Kidney (tissue), 2 donors: Measurements from ENCODE around the gene KIAA1191. TPM values are rescaled to one million over a fixed set of nuclear protein-coding genes. Genes with fewer than 3 reads are reported as not detected.

Experiments
- microRNA-seq: library from miRNA; unstranded; fragments of <30 nt; microRNA quantifications from one replicate; pipeline ENCODE4 v1.2.0, GENCODE V29; 2020
- polyA plus RNA-seq: library from polyadenylated mRNA; stranded (reverse); fragments of 350-450 nt; fragmentation: Illumina TruSeq; extraction: RNeasy Lipid Tissue Mini Kit (QIAGEN cat#74804); gene quantifications from one replicate; pipeline ENCODE4 v1.2.3, GENCODE V29; 2014; ENCODE audit warnings: low read depth, low replicate concordance; ENCODE audit not compliant: insufficient read depth
- total RNA-seq: library from RNA; stranded (reverse); fragmentation: NEBNext Ultra II Directional; extraction: Animal tissue kit (Norgen Biotek cat#: 25700); gene quantifications from one replicate; pipeline ENCODE4 v1.2.1, GENCODE V29; 2021
- donor health status: DM: yes; HTN: yes; CAD: no.

Gene KIAA1191
- total and polyA plus RNA-seq, 2 donors from 2014 or later, result 109 to 208 TPM

Small RNA genes lying within 50 kb of the gene (microRNA-seq; reads per million reads assigned to microRNA genes)
- gene MIR1271, result 12.2 reads per million, percentile 24 among the genes with 10 or more reads in this experiment

Other genes with a start within 250 kb of the KIAA1191 start
- 10.0 TPM for gene SIMC1, start 123.3 kb downstream of the KIAA1191 start, total RNA-seq
- 4.1 TPM for gene SIMC1, start 123.3 kb downstream of the KIAA1191 start, polyA plus RNA-seq
- gene ARL10, start 3.7 kb upstream of the KIAA1191 start, total RNA-seq, result 6.2 TPM
- gene ARL10, start 3.7 kb upstream of the KIAA1191 start, polyA plus RNA-seq, result 2.9 TPM
- 18.1 TPM for gene NOP16, start 26.8 kb upstream of the KIAA1191 start, total RNA-seq
- gene NOP16, start 26.8 kb upstream of the KIAA1191 start, polyA plus RNA-seq, result 32.1 TPM
- 105 TPM for gene HIGD2A, start 27.0 kb upstream of the KIAA1191 start, total RNA-seq
- gene HIGD2A, start 27.0 kb upstream of the KIAA1191 start, polyA plus RNA-seq, result 344 TPM
- gene CLTB, start 54.8 kb upstream of the KIAA1191 start, total RNA-seq, result 76.3 TPM
- gene CLTB, start 54.8 kb upstream of the KIAA1191 start, polyA plus RNA-seq, result 151 TPM
- 31.7 TPM for gene FAF2, start 86.6 kb upstream of the KIAA1191 start, total RNA-seq
- gene FAF2, start 86.6 kb upstream of the KIAA1191 start, polyA plus RNA-seq, result 11.1 TPM
- gene RNF44, start 175.6 kb upstream of the KIAA1191 start, total RNA-seq, result 61.8 TPM
- gene RNF44, start 175.6 kb upstream of the KIAA1191 start, polyA plus RNA-seq, result 12.5 TPM
- gene CDHR2, start 187.6 kb upstream of the KIAA1191 start, total RNA-seq, result 4.2 TPM
- 8.0 TPM for gene CDHR2, start 187.6 kb upstream of the KIAA1191 start, polyA plus RNA-seq
- 1.3 TPM for gene GPRIN1, start 248.4 kb upstream of the KIAA1191 start, total RNA-seq
- 0.45 TPM for gene GPRIN1, start 248.4 kb upstream of the KIAA1191 start, polyA plus RNA-seq